GM19351 (cell line): ENCODE results near the gene SCAMP1.

ENCODE experiments used
- ATAC-seq: cut with Tn5 transposase; IDR thresholded peaks from one replicate; pipeline ENCODE4 v1.9.1; 2021; ENCODE audit warnings: mild to moderate bottlenecking, moderate library complexity; ENCODE audit not compliant: unreplicated experiment

Gene SCAMP1

GRCh38 chr5:78509884-78510769 lies 149.7 kb downstream of the SCAMP1 start:
- ATAC-seq = peak; percentile 94

DNA sequence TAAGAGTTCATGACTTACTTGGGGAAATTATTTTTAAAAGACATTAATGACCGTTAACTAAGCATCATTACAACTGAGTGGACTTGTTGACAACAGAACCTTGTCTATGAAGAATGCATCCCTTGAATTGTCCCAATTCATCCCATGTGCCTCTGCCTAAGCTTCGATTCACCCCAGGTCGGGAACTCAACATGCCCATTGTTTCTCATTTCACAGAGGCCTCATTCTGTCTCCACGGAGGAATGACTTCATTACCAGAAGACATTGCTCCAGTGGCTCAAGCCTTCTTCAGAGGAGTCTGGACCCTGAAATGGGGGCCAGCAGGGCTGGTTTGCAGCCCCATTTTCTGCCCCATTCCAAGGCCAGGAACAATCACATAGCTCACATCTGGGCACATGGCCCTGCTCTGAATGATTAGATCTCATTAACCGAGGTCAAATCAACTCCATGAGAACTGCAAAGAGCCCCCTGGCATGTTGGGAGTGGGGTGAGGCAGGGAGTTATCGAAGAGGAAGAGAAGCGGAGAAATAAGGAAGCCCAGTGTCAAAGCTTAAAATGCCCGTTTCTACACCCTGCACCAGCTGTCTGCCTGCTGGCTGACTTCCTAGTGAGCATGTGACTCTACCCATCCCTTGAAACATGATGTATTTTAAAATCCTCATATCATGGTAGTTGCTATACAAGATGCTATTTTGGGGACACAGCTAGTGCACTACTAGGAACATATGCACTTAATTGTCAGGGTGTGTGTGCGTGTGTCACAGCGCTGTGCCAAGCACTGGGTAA lies 150.9 kb downstream of the SCAMP1 start:
- ATAC-seq = no peak

GRCh38 chr5:78512435-78512834 lies 152.0 kb downstream of the SCAMP1 start:
- no peak for ATAC-seq

GRCh38 chr5:78513441-78513840 lies 153.0 kb downstream of the SCAMP1 start:
- no peak for ATAC-seq

GRCh38 chr5:78514427-78515330 lies 154.3 kb downstream of the SCAMP1 start:
- ATAC-seq = no peak

DNA sequence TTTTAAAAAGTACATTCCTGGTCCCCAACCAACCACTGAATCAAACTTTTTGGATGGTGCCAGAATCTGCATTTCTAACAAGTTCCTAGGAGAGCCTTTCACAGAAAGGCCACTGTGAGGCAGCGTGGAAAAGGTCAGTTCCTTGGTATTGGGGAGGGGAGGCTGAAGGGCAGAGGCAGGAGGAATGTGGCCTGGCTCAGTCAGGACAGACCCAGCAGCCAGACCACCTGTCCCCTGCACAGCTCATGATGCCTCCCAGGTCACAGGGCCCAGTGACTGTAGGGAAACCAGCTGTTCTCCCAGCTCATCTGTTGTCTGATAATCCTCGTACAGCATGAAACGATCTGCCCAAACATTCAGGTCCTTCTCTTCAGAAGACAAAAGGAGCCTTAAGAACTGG lies 155.3 kb downstream of the SCAMP1 start:
- no peak for ATAC-seq

DNA sequence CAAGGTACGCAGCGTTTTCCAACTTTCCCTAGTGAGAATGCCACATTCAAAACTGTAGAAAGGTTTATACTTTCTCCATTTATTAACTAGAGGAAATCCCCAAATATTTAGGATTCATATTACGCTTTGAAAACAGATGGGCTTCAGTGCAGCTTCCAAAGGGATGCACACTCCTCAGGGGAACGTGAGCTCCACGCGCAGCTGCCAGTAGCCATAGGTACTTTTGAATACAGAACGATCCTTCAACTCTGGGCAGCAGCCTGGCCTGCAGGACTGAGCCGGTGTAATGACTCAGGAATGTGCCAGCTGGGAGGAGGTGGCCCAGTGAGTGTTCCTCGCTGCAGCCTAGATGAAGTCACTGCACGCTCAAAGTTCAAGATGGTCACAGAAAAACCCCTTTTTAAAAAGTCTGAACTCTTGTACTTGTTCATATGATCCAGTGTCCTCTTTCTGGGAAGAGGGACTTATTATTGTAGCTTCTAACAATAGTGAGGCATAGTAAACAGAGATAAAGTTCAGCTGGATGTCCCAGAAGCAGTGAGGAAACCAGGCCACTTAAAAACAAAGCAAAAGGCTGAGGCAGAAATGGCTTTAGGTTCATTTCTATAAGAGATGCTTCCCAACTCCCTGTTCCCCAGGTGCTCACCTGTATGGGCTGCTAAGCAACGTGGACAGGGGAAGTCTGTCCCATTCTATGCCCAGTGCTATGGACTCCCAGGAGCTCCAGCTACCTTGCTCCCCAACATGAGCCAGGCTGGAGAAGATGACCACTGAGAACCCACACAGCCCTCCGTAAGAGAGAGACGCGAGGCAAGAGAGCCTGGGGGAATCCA lies 158.2 kb downstream of the SCAMP1 start:
- ATAC-seq = no peak

DNA sequence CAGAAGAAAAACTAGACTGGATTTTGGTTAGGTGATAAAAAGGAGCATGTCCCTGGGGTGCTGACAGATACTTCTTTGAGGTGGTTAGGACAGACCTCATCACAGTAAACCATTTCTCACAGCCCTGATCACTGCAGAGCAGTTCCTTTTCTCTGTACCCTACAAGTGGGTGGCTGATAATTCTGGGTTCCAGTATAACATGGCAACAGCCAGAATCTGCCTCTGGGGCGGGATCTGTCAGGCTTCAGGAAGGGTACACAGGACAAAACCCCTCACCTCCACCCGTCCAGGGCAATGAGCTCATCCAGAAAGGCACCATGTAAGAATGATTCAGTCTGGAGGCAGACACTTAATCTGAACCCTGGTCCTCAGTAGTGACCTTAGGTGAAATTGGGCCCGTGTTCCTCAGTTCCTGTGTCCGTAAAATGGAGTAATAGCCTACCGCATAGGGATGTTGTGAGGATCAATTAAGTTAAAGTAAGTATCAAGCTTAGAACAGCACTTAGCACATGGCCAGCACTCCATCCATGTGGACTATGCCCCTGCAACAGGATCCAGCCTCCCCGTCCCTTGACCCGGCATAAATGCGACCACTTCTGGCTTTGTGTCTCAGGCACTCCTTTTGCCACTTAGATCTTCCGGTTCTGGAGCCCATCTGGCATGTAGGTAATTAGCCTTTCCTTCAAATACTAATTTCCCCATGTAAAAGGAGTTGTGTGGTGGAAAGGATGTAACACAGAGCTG lies 159.0 kb downstream of the SCAMP1 start:
- no peak for ATAC-seq

DNA sequence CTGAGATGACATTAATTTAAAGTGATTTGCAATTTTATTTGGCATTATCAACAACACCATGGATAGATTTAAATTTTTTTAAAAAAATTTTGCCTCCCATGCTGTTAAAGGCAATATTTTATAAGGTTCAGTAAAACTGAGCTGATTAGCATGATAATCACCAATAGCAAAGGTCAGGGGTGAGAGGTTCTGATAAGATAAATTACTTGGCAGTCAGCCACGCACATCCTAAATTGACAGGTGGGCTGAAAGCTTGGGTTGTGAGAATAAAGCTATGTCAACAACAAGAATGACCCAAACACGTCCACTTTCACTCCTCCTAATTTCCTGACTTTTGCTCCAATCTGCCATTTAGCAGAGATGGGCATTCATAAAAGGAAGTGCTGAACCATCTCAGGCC lies 161.0 kb downstream of the SCAMP1 start:
- no peak for ATAC-seq

DNA sequence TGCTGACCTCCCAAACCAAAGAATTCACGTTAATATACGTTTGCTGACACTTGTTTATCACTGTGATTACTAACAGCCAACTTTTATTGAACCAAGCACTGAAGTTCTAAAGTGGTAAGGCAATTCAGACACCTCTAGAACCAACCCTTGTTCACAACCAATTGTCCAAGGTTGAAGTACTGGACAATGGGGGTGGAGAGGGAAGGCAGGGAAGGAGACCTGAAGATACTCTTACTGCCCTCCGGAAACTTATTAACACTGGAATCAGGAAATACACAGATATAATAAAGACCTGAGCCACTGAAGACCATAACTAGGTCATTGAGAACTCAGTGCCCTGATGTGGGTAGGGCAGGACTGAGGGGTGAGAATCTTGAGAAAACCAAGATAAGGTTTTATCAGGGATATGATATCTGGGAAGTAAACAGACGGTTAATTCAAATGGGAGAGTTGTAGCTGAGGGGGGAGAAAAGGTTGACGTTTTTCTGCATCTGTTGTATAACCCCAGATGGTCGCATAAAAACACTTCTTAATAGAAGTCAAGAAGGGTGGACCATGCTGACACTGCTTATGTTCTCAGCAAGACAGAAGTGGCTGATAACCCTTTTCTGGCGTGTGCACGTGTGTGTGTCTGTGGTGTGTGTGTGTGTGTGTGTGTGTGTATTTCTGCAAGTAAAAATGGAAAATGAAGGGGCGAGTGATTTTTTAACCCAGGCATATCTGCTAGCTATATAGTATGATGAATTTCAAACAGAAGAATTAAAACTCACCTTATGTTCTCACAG lies 162.3 kb downstream of the SCAMP1 start:
- ATAC-seq = no peak

DNA sequence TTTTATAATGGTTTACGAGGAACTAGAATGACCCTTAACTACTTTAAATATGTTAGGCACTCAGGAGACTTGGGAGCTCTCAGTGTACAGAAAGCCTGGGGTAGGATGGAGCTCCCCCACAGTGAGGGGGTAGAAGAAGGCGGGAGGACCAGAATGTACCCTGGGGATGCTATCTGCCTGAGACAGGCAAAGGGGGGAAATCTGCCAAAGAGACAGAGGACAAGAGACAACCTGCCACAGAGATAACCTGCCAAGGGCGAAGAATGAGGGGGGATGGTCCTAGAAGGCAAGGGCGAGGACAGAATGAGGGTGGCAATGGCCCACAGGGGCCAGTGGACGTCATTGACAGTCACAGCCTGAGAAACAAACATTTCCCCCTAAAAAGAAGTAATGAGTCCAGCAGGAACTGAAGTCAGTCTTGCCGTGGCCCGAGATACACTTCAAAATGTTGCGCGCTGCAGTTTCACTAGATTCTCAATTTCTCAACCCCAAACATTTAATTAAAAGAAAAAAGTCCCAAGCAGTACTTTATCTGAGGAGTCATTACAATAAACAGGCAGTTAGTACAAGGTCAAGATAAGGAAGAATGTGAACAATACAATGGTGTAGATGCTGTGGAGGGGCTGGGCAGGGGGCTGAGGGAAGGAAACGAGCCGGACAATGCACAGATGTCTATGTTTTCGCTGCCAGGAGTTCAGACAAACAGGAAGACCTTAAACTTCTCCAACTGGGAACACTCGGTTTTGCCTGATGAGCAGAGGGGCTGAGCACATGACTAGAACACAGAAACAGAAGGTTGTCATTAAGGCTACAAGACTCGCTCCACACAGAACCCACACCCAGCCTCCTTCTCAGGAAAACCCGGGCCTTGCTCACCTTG lies 163.1 kb downstream of the SCAMP1 start:
- no peak for ATAC-seq

- peak; percentile 48 for ATAC-seq
Measured at GRCh38 chr5:78526049-78526525, 165.7 kb downstream of the SCAMP1 start.

DNA sequence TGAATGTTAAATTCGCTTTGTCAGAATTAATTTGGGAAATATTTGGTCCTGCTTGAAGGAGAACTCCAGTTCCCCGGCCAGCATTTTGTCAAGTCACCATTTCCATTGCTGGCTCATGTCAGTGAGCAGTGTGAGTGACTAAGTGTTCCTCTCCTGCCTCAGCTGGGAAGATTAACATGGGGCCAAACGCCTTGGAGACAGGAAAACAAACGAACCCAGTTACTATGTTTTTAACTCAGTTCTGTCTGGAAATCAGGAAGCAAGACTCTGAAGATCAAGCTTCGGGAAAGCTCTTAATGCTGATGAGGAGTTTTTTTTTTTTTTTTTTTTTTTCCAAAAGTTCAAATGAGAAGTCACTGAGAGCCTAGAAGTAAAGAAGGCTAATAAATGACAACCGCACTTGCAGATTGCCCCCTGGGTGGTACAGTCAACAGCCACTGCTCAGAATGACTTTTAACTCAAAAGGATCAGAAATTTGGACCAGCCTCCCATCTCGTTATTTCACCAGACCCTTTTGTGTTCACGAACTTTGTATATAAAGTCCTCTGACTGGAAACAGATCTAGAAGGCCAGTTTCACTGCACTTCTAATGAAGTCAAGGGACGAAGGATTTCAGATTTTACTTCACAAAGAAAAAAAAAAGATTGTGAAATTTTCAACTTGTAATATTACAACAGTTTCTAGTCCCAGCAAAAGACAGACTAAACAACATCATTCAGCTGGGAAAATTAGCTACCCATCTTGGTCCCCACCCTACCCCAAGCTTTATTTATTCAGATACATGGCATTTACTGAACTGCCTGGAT lies 166.8 kb downstream of the SCAMP1 start:
- ATAC-seq = no peak

DNA sequence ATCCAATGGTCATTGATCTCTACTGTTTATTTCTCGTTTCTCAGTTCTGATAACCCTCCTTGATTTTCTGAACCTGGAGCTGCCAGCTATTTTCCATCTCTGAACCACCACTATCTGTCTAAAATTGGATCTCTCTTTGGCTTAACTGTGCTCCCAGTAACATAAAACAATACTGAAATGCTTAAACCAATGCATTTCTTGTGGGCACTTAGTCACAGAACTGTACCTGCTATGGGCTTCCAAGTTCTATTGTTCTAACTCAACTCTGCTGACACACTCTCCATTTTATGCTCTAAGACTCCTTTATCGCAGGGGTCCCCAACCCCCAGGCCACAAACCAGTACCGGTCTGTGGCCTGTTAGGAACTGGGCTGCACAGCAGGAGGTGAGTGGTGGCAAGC lies 167.5 kb downstream of the SCAMP1 start:
- ATAC-seq = no peak
